Activated CD8-positive, alpha-beta memory T cell treated with anti-CD3 and anti-CD28 coated beads for 36 hours (primary cell): ENCODE results near the gene ZBTB22. TPM values are rescaled to one million over a fixed set of nuclear protein-coding genes. Genes with fewer than 3 reads are reported as not detected.
"Not testable (repeated sequence)": the region's sequence is repeated elsewhere in the genome, so short reads cannot be mapped to it uniquely, and the experiment has no call there.

Experiments used
- CTCF ChIA-PET: fragments of 350-600 bp; sonication (Branson Sonifier 250); formaldehyde crosslinking; loops from one replicate; lab custom pipeline; 2021; ENCODE audit warnings: antibody characterized with exemption; lab: Charles Lee
- POLR2A ChIA-PET: fragments of 350-600 bp; sonication (Branson Sonifier 250); formaldehyde crosslinking; loops from one replicate; lab custom pipeline; 2021; ENCODE audit warnings: antibody characterized with exemption; lab: Charles Lee
- total RNA-seq, 2 experiments: library from RNA; stranded (reverse); gene quantifications; one replicate each; pipeline ENCODE4 v1.2.3, GENCODE V29; 2021

ZBTB22 gene
- 1 to 10 TPM; 6.2 to 7.1 TPM for total RNA-seq

GRCh38 chr6:33317669-33318425 lies at the start of gene ZBTB22:
Gene ZBTB22, minus strand, starts transcription at chr6:33317744. Its CDS starts 828 bp downstream, at chr6:33316916.
- ChIA-PET CTCF (interaction anchor here (0.5 to 1.4 kb wide), 6 partner anchors 17 to 1666 kb away, joined by 3 to 4 read pairs (median 3); partner anchors contain the start of gene RGL2), POLR2A (interaction anchor here (0.6 to 2.0 kb wide), 14 partner anchors 19 to 1628 kb away, joined by 3 to 20 read pairs (median 6); partner anchors contain the start of genes B3GALT4, RGL2, RPS18 and VPS52)

- ChIA-PET CTCF (interaction anchor here (0.8 to 1.3 kb wide), 3 partner anchors 24 to 59 kb away, joined by 3 read pairs; no protein-coding TSS in a partner anchor), POLR2A (no interaction called here)
Measured at GRCh38 chr6:33367009-33367714, 49.6 kb upstream of the ZBTB22 start.

- CTCF ChIA-PET, POLR2A ChIA-PET: not testable (repeated sequence)
Measured at GRCh38 chr6:33365206-33365971, 47.8 kb upstream of the ZBTB22 start.

- CTCF ChIA-PET = not testable (repeated sequence)
- POLR2A ChIA-PET = interaction anchor here (0.6 kb wide), 1 partner anchor 19 kb away, joined by 4 read pairs; no protein-coding TSS in a partner anchor
Measured at GRCh38 chr6:33364475-33365205, 47.1 kb upstream of the ZBTB22 start.

- POLR2A ChIA-PET, CTCF ChIA-PET: not testable (repeated sequence)
Measured at GRCh38 chr6:33363486-33363885, 45.9 kb upstream of the ZBTB22 start.

- ChIA-PET POLR2A (no interaction called here), CTCF (no interaction called here)
Measured at GRCh38 chr6:33359331-33359730, 41.8 kb upstream of the ZBTB22 start.

- CTCF ChIA-PET, POLR2A ChIA-PET: not testable (repeated sequence)
Measured at GRCh38 chr6:33357160-33357871, 39.8 kb upstream of the ZBTB22 start.

GRCh38 chr6:33356295-33356694 lies 38.8 kb upstream of the ZBTB22 start:
- CTCF ChIA-PET = no interaction called here
- POLR2A ChIA-PET = no interaction called here

- CTCF ChIA-PET, POLR2A ChIA-PET: not testable (repeated sequence)
Measured at GRCh38 chr6:33355860-33356259, 38.3 kb upstream of the ZBTB22 start.

- POLR2A ChIA-PET = no interaction called here
- CTCF ChIA-PET = no interaction called here
Measured at GRCh38 chr6:33347816-33348215, 30.3 kb upstream of the ZBTB22 start.

GRCh38 chr6:33346972-33347371 lies 29.4 kb upstream of the ZBTB22 start:
- POLR2A ChIA-PET, CTCF ChIA-PET: not testable (repeated sequence)

GRCh38 chr6:33344701-33345697 lies 27.5 kb upstream of the ZBTB22 start:
- ChIA-PET CTCF (interaction anchor here (0.5 to 2.0 kb wide), 16 partner anchors 9 to 819 kb away, joined by 3 to 8 read pairs (median 3); partner anchors contain the start of genes PFDN6, WDR46 and ZBTB9), POLR2A (interaction anchor here (0.6 to 1.3 kb wide), 2 partner anchors 19 to 48 kb away, joined by 3 to 4 read pairs; no protein-coding TSS in a partner anchor)

GRCh38 chr6:33343953-33344611 lies 26.5 kb upstream of the ZBTB22 start:
- ChIA-PET CTCF (interaction anchor here (0.7 to 1.6 kb wide), 9 partner anchors 8 to 206 kb away, joined by 3 to 4 read pairs (median 3); no protein-coding TSS in a partner anchor), POLR2A (interaction anchor here (0.6 kb wide), 1 partner anchor 368 kb away, joined by 4 read pairs; the partner anchor contains the start of gene UQCC2)

GRCh38 chr6:33343606-33343952 lies 26.0 kb upstream of the ZBTB22 start:
- POLR2A ChIA-PET = interaction anchor here (0.6 kb wide), 2 partner anchors 190 to 368 kb away, joined by 3 to 4 read pairs; partner anchors contain the start of gene UQCC2
- CTCF ChIA-PET = interaction anchor here (0.7 to 1.5 kb wide), 5 partner anchors 24 to 206 kb away, joined by 3 to 4 read pairs (median 3); no protein-coding TSS in a partner anchor

GRCh38 chr6:33339193-33339592 lies 21.6 kb upstream of the ZBTB22 start:
- POLR2A ChIA-PET = no interaction called here

GRCh38 chr6:33336495-33336894 lies 19.0 kb upstream of the ZBTB22 start:
- ChIA-PET POLR2A (interaction anchor here (0.6 kb wide), 1 partner anchor 24 kb away, joined by 5 read pairs; no protein-coding TSS in a partner anchor), CTCF (interaction anchor here (0.6 kb wide), 1 partner anchor 666 kb away, joined by 3 read pairs; no protein-coding TSS in a partner anchor)

More at GRCh38 chr6:33339193-33339592, 21.6 kb upstream of the ZBTB22 start:
- CTCF ChIA-PET = no interaction called here
